Liver (tissue), 9 donors: ENCODE data around the gene NASP. TPM values are rescaled to one million over a fixed set of nuclear protein-coding genes. Genes with fewer than 3 reads are reported as not detected.

Source experiments
- DNase-seq: peaks from one replicate; pipeline ENCODE4 v3.0.0-alpha.2; 2017; ENCODE audit warnings: low spot score
- H3K27ac ChIP-seq, 2 donors: one replicate each; pipeline ENCODE4 v1.7.0; 2013; ENCODE audit warnings: inconsistent platforms in 2 of 2, low read length in 2 of 2, control low read depth in 1 of 2, low read depth in 1 of 2, mild to moderate bottlenecking in 1 of 2
- H3K27me3 ChIP-seq, 4 donors: one replicate each; pipeline versions ENCODE4 v1.6.1 to v1.7.0; 2013; ENCODE audit warnings: low read length in 3 of 4, inconsistent platforms in 1 of 4, mild to moderate bottlenecking in 1 of 4, moderate library complexity in 1 of 4; ENCODE audit not compliant: control insufficient read depth in 4 of 4, insufficient read depth in 4 of 4
- H3K36me3 ChIP-seq, 4 donors: one replicate each; pipeline versions ENCODE4 v1.6.1 to v1.7.0; 2013; ENCODE audit warnings: low read length in 3 of 4, mild to moderate bottlenecking in 3 of 4, low read depth in 1 of 4, moderate library complexity in 1 of 4; ENCODE audit not compliant: control insufficient read depth in 4 of 4, insufficient read depth in 3 of 4
- H3K4me1 ChIP-seq, 4 donors: one replicate each; pipeline versions ENCODE4 v1.6.1 to v1.7.0; 2013; ENCODE audit warnings: low read length in 3 of 4, mild to moderate bottlenecking in 3 of 4, moderate library complexity in 1 of 4; ENCODE audit not compliant: control insufficient read depth in 4 of 4, insufficient read depth in 4 of 4
- H3K4me3 ChIP-seq, 3 donors: one replicate each; pipeline versions ENCODE4 v1.6.1 to v1.7.0; 2013; ENCODE audit warnings: low read length in 3 of 3, control low read depth in 1 of 3, low read depth in 1 of 3, mild to moderate bottlenecking in 1 of 3
- H3K9ac ChIP-seq, 2 donors: one replicate each; pipeline ENCODE4 v1.7.0; 2013; ENCODE audit warnings: low read length in 2 of 2, mild to moderate bottlenecking in 2 of 2, moderate library complexity in 2 of 2, control low read depth in 1 of 2, low read depth in 1 of 2
- H3K9me3 ChIP-seq, 4 donors: one replicate each; pipeline versions ENCODE4 v1.6.1 to v1.7.0; 2013; ENCODE audit warnings: low read length in 3 of 4; ENCODE audit not compliant: control insufficient read depth in 4 of 4
- ATF3 ChIP-seq: IDR thresholded peaks from 2 replicates; pipeline ENCODE4 v1.6.1; 2016; ENCODE audit warnings: antibody characterized with exemption
- CTCF ChIP-seq: fragments of 150-350 bp; IDR thresholded peaks from 2 replicates; pipeline ENCODE4 v1.5.1; 2017; ENCODE audit warnings: improper control_type of control experiment, low read depth, low read length; ENCODE audit not compliant: missing input control
- EGR1 ChIP-seq, 2 donors: IDR thresholded peaks; 2 replicates each; pipeline ENCODE4 v1.6.1; 2016 to 2018; ENCODE audit warnings: antibody characterized with exemption in 2 of 2, low read depth in 2 of 2
- FOXA1 ChIP-seq: IDR thresholded peaks from 2 replicates; pipeline ENCODE4 v1.6.1; 2016; ENCODE audit warnings: antibody characterized with exemption
- FOXA2 ChIP-seq: IDR thresholded peaks from 2 replicates; pipeline ENCODE4 v1.6.1; 2016; ENCODE audit warnings: antibody characterized with exemption
- GABPA ChIP-seq, 2 donors: IDR thresholded peaks in 1 of 2; conservative IDR thresholded peaks in 1 of 2; 2 replicates each; pipeline ENCODE4 v1.6.1; 2016; ENCODE audit warnings: antibody characterized with exemption in 2 of 2, mild to moderate bottlenecking in 1 of 2, moderate library complexity in 1 of 2
- HNF4A ChIP-seq, 2 donors: conservative IDR thresholded peaks; 2 replicates each; pipeline ENCODE4 v1.6.1; 2016; ENCODE audit warnings: antibody characterized with exemption in 2 of 2, mild to moderate bottlenecking in 2 of 2
- JUND ChIP-seq, 2 donors: IDR thresholded peaks; 2 replicates each; pipeline ENCODE4 v1.6.1; 2016; ENCODE audit warnings: antibody characterized with exemption in 2 of 2
- NR2F2 ChIP-seq: IDR thresholded peaks from 2 replicates; pipeline ENCODE4 v1.6.1; 2016; ENCODE audit warnings: antibody characterized with exemption
- RAD21 ChIP-seq, 2 donors: IDR thresholded peaks; 2 replicates each; pipeline ENCODE4 v1.6.1; 2016; ENCODE audit warnings: antibody characterized with exemption in 2 of 2, mild to moderate bottlenecking in 2 of 2
- REST ChIP-seq: IDR thresholded peaks from 2 replicates; pipeline ENCODE4 v1.6.1; 2016; ENCODE audit warnings: antibody characterized with exemption, mild to moderate bottlenecking
- RXRA ChIP-seq, 2 donors: IDR thresholded peaks; 2 replicates each; pipeline ENCODE4 v1.6.1; 2017 to 2018; ENCODE audit warnings: antibody characterized with exemption in 2 of 2, mild to moderate bottlenecking in 1 of 2
- TAF1 ChIP-seq: conservative IDR thresholded peaks from 2 replicates; pipeline ENCODE4 v1.6.1; 2016; ENCODE audit warnings: antibody characterized with exemption, mild to moderate bottlenecking
- YY1 ChIP-seq: IDR thresholded peaks from 2 replicates; pipeline ENCODE4 v1.6.1; 2016; ENCODE audit warnings: antibody characterized with exemption, mild to moderate bottlenecking
- ZBTB33 ChIP-seq: IDR thresholded peaks from 2 replicates; pipeline ENCODE4 v1.6.1; 2016; ENCODE audit warnings: antibody characterized with exemption
- WGBS: extraction: QIAGEN DNeasy Blood & Tissue Kit; methylation state at CpG from one replicate; pipeline ENCODE4 v1.1.7; 2013; 5-methylcytosine and 5-hydroxymethylcytosine counted together
- polyA plus RNA-seq, 2 donors: library from polyadenylated mRNA; stranded (reverse) in 1 of 2; unstranded in 1 of 2; fragments of 200-250 nt in 1 of 2; fragments of >200 nt in 1 of 2; fragmentation: Nextera tagmentation in 1 of 2; extraction: Ambion mirVana in 1 of 2; gene quantifications; one replicate each; pipeline versions ENCODE4 v1.2.1 to v1.2.3, GENCODE V29; 2013 to 2015
- total RNA-seq, 2 donors: library from RNA; depleted of rRNA; stranded (reverse); fragments of >200 nt; gene quantifications; one replicate each; pipeline ENCODE4 v1.2.3, GENCODE V29; 2014
- donor health status: healthy.
- donor health status: healthy.
- donor health status: healthy.
- donor health status: healthy.
- donor health status: healthy.

Gene NASP
- total and polyA plus RNA-seq, 4 donors: 24.9 to 74.9 (median 39.7) TPM

GRCh38 chr1:45644661-45645060, 60.8 kb downstream of the NASP start:
- Histone ChIP-seq H3K27ac (no peak overlapping the region), H3K9ac (no peak overlapping the region), H3K4me1 (peaks cover 0 to 5% (median 1%) of the 10 kb centered on the region in 4 donors), H3K9me3 (no peaks in the 10 kb centered on the region), H3K4me3 (no peak overlapping the region), H3K36me3 (peaks cover 2 to 38% (median 22%) of the 10 kb centered on the region in 4 donors), H3K27me3 (no peaks in the 10 kb centered on the region)
- WGBS: 95% methylated on average over 2 of the region's 2 CpGs
- TF ChIP-seq HNF4A (conservative IDR thresholded peaks at IDR 0.05) (no peak), TAF1 (no peak), RXRA (IDR thresholded peaks at IDR 0.05) (no peak), CTCF (no peak), ZBTB33 (no peak), ATF3 (no peak), YY1 (no peak), GABPA (IDR thresholded peaks at IDR 0.05 in 1 of 2, conservative IDR thresholded peaks at IDR 0.05 in 1 of 2) (no peak), FOXA2 (no peak), RAD21 (IDR thresholded peaks at IDR 0.05) (no peak)
- no peak for DNase-seq

GRCh38 chr1:45647248-45648021, 63.6 kb downstream of the NASP start:
- 83% methylated on average over 9 of the region's 9 CpGs for WGBS
- Histone ChIP-seq H3K9ac (no peak overlapping the region), H3K27ac (no peak overlapping the region), H3K9me3 (no peaks in the 10 kb centered on the region), H3K36me3 (peaks cover 8 to 35% (median 24%) of the 10 kb centered on the region in 4 donors), H3K4me3 (no peak overlapping the region), H3K4me1 (peaks cover 0 to 2% (median 0%) of the 10 kb centered on the region in 4 donors), H3K27me3 (no peaks in the 10 kb centered on the region)
- TF ChIP-seq RAD21 (IDR thresholded peaks at IDR 0.05): no peak
- TF ChIP-seq CTCF: no peak
- TF ChIP-seq EGR1 (IDR thresholded peaks at IDR 0.05; ENCODE audit: low read depth in 2 of 2): no peak
- no peak for TF ChIP-seq TAF1
- TF ChIP-seq RXRA (IDR thresholded peaks at IDR 0.05): no peak
- TF ChIP-seq ATF3: no peak
- TF ChIP-seq REST: no peak
- no peak for TF ChIP-seq NR2F2
- no peak for TF ChIP-seq GABPA (IDR thresholded peaks at IDR 0.05 in 1 of 2, conservative IDR thresholded peaks at IDR 0.05 in 1 of 2)
- TF ChIP-seq FOXA1: no peak
- no peak for TF ChIP-seq YY1
- TF ChIP-seq FOXA2: no peak
- no peak for TF ChIP-seq HNF4A (conservative IDR thresholded peaks at IDR 0.05)
- TF ChIP-seq ZBTB33: no peak
- TF ChIP-seq JUND (IDR thresholded peaks at IDR 0.05): no peak
- no peak for DNase-seq
